Upper lobe of right lung (tissue), 1 donor: ENCODE data around the gene TCP11. TPM values are rescaled to one million over a fixed set of nuclear protein-coding genes. Genes with fewer than 3 reads are reported as not detected.

Experiments
- ATAC-seq: fragments of 200-7000 bp; cut with Tn5 transposase; one replicate; pipeline ENCODE4 v1.9.1; 2020; ENCODE audit warnings: mild to moderate bottlenecking, moderate library complexity
- DNase-seq: peaks from one replicate; pipeline ENCODE4 v3.0.0-alpha.2; 2020
- H3K27ac ChIP-seq: fragments of 200-600 bp; one replicate; pipeline ENCODE4 v1.8.0; 2022
- H3K27me3 ChIP-seq: fragments of 200-600 bp; one replicate; pipeline ENCODE4 v1.8.0; 2022; ENCODE audit warnings: mild to moderate bottlenecking
- H3K36me3 ChIP-seq: fragments of 200-600 bp; one replicate; pipeline ENCODE4 v1.8.0; 2022
- H3K4me1 ChIP-seq: fragments of 200-600 bp; one replicate; pipeline ENCODE4 v1.8.0; 2022
- H3K4me3 ChIP-seq: fragments of 200-600 bp; one replicate; pipeline ENCODE4 v1.8.0; 2022; ENCODE audit warnings: mild to moderate bottlenecking
- H3K9me3 ChIP-seq: fragments of 200-600 bp; one replicate; pipeline ENCODE4 v1.8.0; 2022
- CTCF ChIP-seq: fragments of 200-600 bp; IDR thresholded peaks from one replicate; pipeline ENCODE4 v1.8.0; 2022; ENCODE audit warnings: antibody characterized with exemption
- intact Hi-C: fragments of 100-400 bp; cut with DNase I; formaldehyde crosslinking; loops from one replicate; pipeline ENCODE4 v1.11.0; 2022
- total RNA-seq: library from RNA; stranded (reverse); fragmentation: NEBNext Ultra II Directional; extraction: Animal tissue kit (Norgen Biotek cat#: 25700); gene quantifications from one replicate; pipeline ENCODE4 v1.2.1, GENCODE V29; 2021
- donor health status: DM: no; HTN: yes; CAD: no; lungs with severe emphysema.

The TCP11 gene
- total RNA-seq, 1 donor from 2014 or later: not detected

GRCh38 chr6:35105078-35105477 is 36.1 kb downstream of the TCP11 start:
- no peaks in the 10 kb centered on the region for H3K36me3 ChIP-seq
- DNase-seq (no peak), ATAC-seq (no peak)
- no peak overlapping the region for H3K27ac ChIP-seq
- intact Hi-C loops: no loop called here
- TF ChIP-seq CTCF: no peak
- H3K4me3 ChIP-seq: no peak overlapping the region
- no peaks in the 10 kb centered on the region for H3K9me3 ChIP-seq
- no peaks in the 10 kb centered on the region for H3K27me3 ChIP-seq
- H3K4me1 ChIP-seq: no peaks in the 10 kb centered on the region

- DNase-seq (no peak), ATAC-seq (no peak)
- Histone ChIP-seq H3K9me3 (no peaks in the 10 kb centered on the region), H3K4me3 (no peak overlapping the region), H3K27ac (no peak overlapping the region), H3K36me3 (no peaks in the 10 kb centered on the region), H3K27me3 (no peaks in the 10 kb centered on the region), H3K4me1 (peaks cover 10% of the 10 kb centered on the region)
- TF ChIP-seq CTCF: no peak
- intact Hi-C loops: no loop called here
These were observed 42.0 kb downstream of the TCP11 start for GRCh38 chr6:35099116-35099515.

GRCh38 chr6:35096129-35096862 is 44.8 kb downstream of the TCP11 start:
- peak overlapping the region; percentile 49 for H3K27ac ChIP-seq

GRCh38 chr6:35094183-35094582 is 47.0 kb downstream of the TCP11 start:
- DNase-seq (no peak), ATAC-seq (no peak)
- Histone ChIP-seq H3K4me3 (no peak overlapping the region), H3K27ac (no peak overlapping the region), H3K27me3 (no peaks in the 10 kb centered on the region), H3K9me3 (no peaks in the 10 kb centered on the region), H3K4me1 (peaks cover 38% of the 10 kb centered on the region), H3K36me3 (peaks cover 23% of the 10 kb centered on the region)
- intact Hi-C loops: no loop called here
- no peak for TF ChIP-seq CTCF

More at GRCh38 chr6:35096129-35096862, 44.8 kb downstream of the TCP11 start:
- intact Hi-C loops: no loop called here
- no peak for TF ChIP-seq CTCF
- Histone ChIP-seq H3K4me1 (peaks cover 31% of the 10 kb centered on the region), H3K27me3 (no peaks in the 10 kb centered on the region), H3K4me3 (no peak overlapping the region), H3K36me3 (peaks cover 3% of the 10 kb centered on the region), H3K9me3 (no peaks in the 10 kb centered on the region)
- DNase-seq: no peak
- peak; percentile 35 for ATAC-seq

- H3K4me3 ChIP-seq: no peak overlapping the region
- H3K36me3 ChIP-seq: peaks cover 25% of the 10 kb centered on the region
- intact Hi-C loops: no loop called here
- DNase-seq (no peak), ATAC-seq (no peak)
- H3K27ac ChIP-seq: no peak overlapping the region
- TF ChIP-seq CTCF: no peak
- no peaks in the 10 kb centered on the region for H3K27me3 ChIP-seq
- H3K4me1 ChIP-seq: peaks cover 42% of the 10 kb centered on the region
- H3K9me3 ChIP-seq: no peaks in the 10 kb centered on the region
These were observed 47.4 kb downstream of the TCP11 start for GRCh38 chr6:35093783-35094182.

GRCh38 chr6:35093118-35093445 is 48.1 kb downstream of the TCP11 start:
- Histone ChIP-seq H3K27me3 (no peaks in the 10 kb centered on the region), H3K4me3 (no peak overlapping the region), H3K9me3 (no peaks in the 10 kb centered on the region), H3K4me1 (peaks cover 48% of the 10 kb centered on the region), H3K27ac (peak overlapping the region; percentile 55), H3K36me3 (peaks cover 32% of the 10 kb centered on the region)
- TF ChIP-seq CTCF: no peak
- intact Hi-C loops: no loop called here
- no peak for DNase-seq
- ATAC-seq: no peak
